ENCODE results near the gene CDK19. TPM values are rescaled to one million over a fixed set of nuclear protein-coding genes. Genes with fewer than 3 reads are reported as not detected.
A peak's percentile ranks its signal among the peaks of the same experiment; 100 is the strongest.

The CDK19 gene
- total and polyA plus RNA-seq, 10 of the 15 experiments (the other 5 are each of a cell fraction or from before 2014, with no cell fraction given), result 4.6 to 21.4 (median 12.4) TPM

GRCh38 chr6:110682460-110682853, 132.8 kb downstream of the CDK19 start:
- H4K20me1 ChIP-seq (ENCODE audit: control insufficient read depth, insufficient read depth), result no peaks in the 10 kb centered on the region
- intact Hi-C loops (cut with micrococcal nuclease; ENCODE audit: unreplicated experiment) (loop anchor here (1.0 to 5.0 kb wide), 6 partner anchors 100 to 315 kb away; no protein-coding TSS in a partner anchor), in situ Hi-C loops (cut with MboI) (loop anchor here (5.0 kb wide), 2 partner anchors 195 to 265 kb away; no protein-coding TSS in a partner anchor)
- CTCF ChIA-PET, result interaction anchor here (0.7 to 4.0 kb wide), 45 partner anchors 8 to 532 kb away, joined by 3 to 91 read pairs (median 5); partner anchors contain the start of genes AMD1, CDK19 and GTF3C6
- H3K27me3 ChIP-seq (replicated peaks in 1 of 2; ENCODE audit: control insufficient read depth in 2 of 2, insufficient read depth in 2 of 2, low read length in 1 of 2), result no peaks in the 10 kb centered on the region
- H3K79me2 ChIP-seq (ENCODE audit: control insufficient read depth, insufficient read depth, low read length), result no peaks in the 10 kb centered on the region
- H3K36me3 ChIP-seq (ENCODE audit: control insufficient read depth in 2 of 2, insufficient read depth in 2 of 2, low read length in 1 of 2), result no peaks in the 10 kb centered on the region
- no TSS peak for BruUV-seq (replicated peaks)
- H2AFZ ChIP-seq (ENCODE audit: control insufficient read depth, low read depth, low read length), result peak overlapping the region; percentile 63
- POLR2A ChIA-PET, result interaction anchor here (0.6 to 2.1 kb wide), 3 partner anchors 10 to 360 kb away, joined by 3 to 11 read pairs (median 5); no protein-coding TSS in a partner anchor
- H3K4me3 ChIP-seq, result no peak overlapping the region
- ATAC-seq (peak; percentile 100), DNase-seq (ENCODE audit: low read depth, low spot score) (peak; percentile 85), FAIRE-seq (peak; percentile 88)
- 0 out of 2 replicates have a peak, but pooled peaks cover 6% of the 10 kb centered on the region for H3K4me1 ChIP-seq (ENCODE audit: control insufficient read depth, insufficient read depth, low read length)
- RAD21 ChIA-PET (ENCODE audit: unreplicated experiment), result interaction anchor here (0.6 to 3.9 kb wide), 38 partner anchors 9 to 1368 kb away, joined by 3 to 98 read pairs (median 4); partner anchors contain the start of genes AMD1, CDK19 and GTF3C6
- WGBS (ENCODE audit: insufficient coverage, insufficient replicate concordance, low lambda C conversion rate, missing lambda C conversion rate), result 8% methylated on average over 1 of the region's 1 CpG
- H3K4me2 ChIP-seq (ENCODE audit: control insufficient read depth, insufficient read depth), result no peak overlapping the region; the same call in 1 of the 2 replicates
- H3K9ac ChIP-seq (ENCODE audit: control insufficient read depth, insufficient read depth, low read length), result no peak overlapping the region
- H3K27ac ChIP-seq (ENCODE audit: control insufficient read depth, insufficient read depth), result no peak overlapping the region; the same call in 1 of the 2 replicates
- SMC1A ChIA-PET (ENCODE audit: uncharacterized antibody, unreplicated experiment), result interaction anchor here (0.7 to 6.8 kb wide), 35 partner anchors 8 to 329 kb away, joined by 3 to 117 read pairs (median 5); partner anchors contain the start of genes AMD1, GTF3C6 and RPF2
- H3K9me3 ChIP-seq (replicated peaks; ENCODE audit: control insufficient read depth, insufficient read depth, low read length), result no peaks in the 10 kb centered on the region
- TF ChIP-seq ZSCAN29 (IDR thresholded peaks at IDR 0.05) (no peak), JUND (IDR thresholded peaks at IDR 0.05; ENCODE audit: low read depth, low read length) (no peak), GABPA (IDR thresholded peaks at IDR 0.05; ENCODE audit: low read depth) (no peak), E4F1 (IDR thresholded peaks at IDR 0.05; ENCODE audit: borderline replicate concordance, partially characterized antibody) (peak; percentile 23), POU2F2 (IDR thresholded peaks at IDR 0.05; ENCODE audit: borderline replicate concordance, low read depth, low read length) (no peak), NFYA (IDR thresholded peaks at IDR 0.05; ENCODE audit: borderline replicate concordance, low read depth, low read length) (no peak), PAX8 (IDR thresholded peaks at IDR 0.05) (no peak), PKNOX1 (IDR thresholded peaks at IDR 0.05) (peak; percentile 66), KAT2A (conservative IDR thresholded peaks at IDR 0.05; ENCODE audit: control insufficient read depth, low read depth, low read length) (no peak), ESRRA (IDR thresholded peaks at IDR 0.05; ENCODE audit: low read length) (no peak), NBN (IDR thresholded peaks at IDR 0.05) (0 out of 2 replicates have a peak, but pooled peaks have one; percentile 27), CREM (IDR thresholded peaks at IDR 0.05; ENCODE audit: low read depth) (no peak), IRF4 (IDR thresholded peaks at IDR 0.05; ENCODE audit: low read depth, low read length) (0 out of 2 replicates have a peak, but pooled peaks have one; percentile 43), RBBP5 (conservative IDR thresholded peaks at IDR 0.05) (no peak), ASH2L (IDR thresholded peaks at IDR 0.05; ENCODE audit: borderline replicate concordance, low read depth) (no peak), MYB (IDR thresholded peaks at IDR 0.05; ENCODE audit: borderline replicate concordance, low read depth, low read length) (no peak), ZNF207 (IDR thresholded peaks at IDR 0.05; ENCODE audit: borderline replicate concordance) (0 out of 2 replicates have a peak, but pooled peaks have one; percentile 35), RELA (IDR thresholded peaks at IDR 0.05; ENCODE audit: borderline replicate concordance, partially characterized antibody) (peak; percentile 14), E2F8 (IDR thresholded peaks at IDR 0.05; ENCODE audit: low read depth, partially characterized antibody) (peak; percentile 41), SREBF2 (IDR thresholded peaks at IDR 0.05; ENCODE audit: low read length) (no peak)

Measured in GM12878 (cell line).